Measurements from ENCODE around the gene ACSL1. TPM values are rescaled to one million over a fixed set of nuclear protein-coding genes. Genes with fewer than 3 reads are reported as not detected.

ACSL1 gene
- total RNA-seq, 1 experiment from 2014 or later = 12.5 TPM

DNA sequence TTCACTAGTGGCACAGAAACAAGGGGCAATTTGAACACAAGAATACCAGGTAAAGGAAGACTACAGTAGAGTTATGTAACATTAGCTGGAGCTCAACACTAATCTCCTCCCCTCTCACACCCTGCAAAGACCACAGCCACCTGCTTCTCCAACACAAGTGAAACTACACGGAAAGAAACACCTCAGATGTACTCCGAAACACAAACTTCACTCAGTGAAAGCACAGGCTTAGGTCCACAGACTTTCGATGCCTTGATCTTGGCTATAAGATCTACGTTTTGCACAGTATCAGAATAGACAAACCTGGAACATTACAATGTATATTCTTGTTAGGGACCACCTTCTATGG lies 7.6 kb downstream of the ACSL1 start:
- CTCF ChIA-PET = no interaction called here
- H2AFZ ChIP-seq (ENCODE audit: low read depth, low read length, poor library complexity, severe bottlenecking) = no peak overlapping the region
- H3K79me2 ChIP-seq (ENCODE audit: insufficient read depth, low read length) = 0 out of 2 replicates have a peak, but pooled peaks cover 8% of the 10 kb centered on the region
- no TSS peak for BruUV-seq (replicated peaks)
- H3K27me3 ChIP-seq (ENCODE audit: insufficient read depth, low read length) = no peaks in the 10 kb centered on the region
- POLR2A ChIA-PET = no interaction called here
- H3K36me3 ChIP-seq (ENCODE audit: control insufficient read depth in 1 of 2, insufficient read depth in 2 of 2, low read length in 2 of 2) = no peaks in the 10 kb centered on the region
- H3K9ac ChIP-seq (ENCODE audit: low read length) = no peak overlapping the region
- no peaks in the 10 kb centered on the region for H3K9me3 ChIP-seq (ENCODE audit: control insufficient read depth in 1 of 2, insufficient read depth in 1 of 2, low read depth in 1 of 2, low read length in 2 of 2)
- DNase-seq (ENCODE audit: low read depth, low spot score) (no peak), ATAC-seq (no peak)
- TF ChIP-seq CEBPB (IDR thresholded peaks at IDR 0.05; ENCODE audit: low read depth) (no peak), CTCF (IDR thresholded peaks at IDR 0.05 in 2 of 3, conservative IDR thresholded peaks at IDR 0.05 in 1 of 3; ENCODE audit: borderline replicate concordance in 1 of 3, insufficient read depth in 1 of 3, low read depth in 2 of 3, low read length in 2 of 3) (no peak), EGR1 (IDR thresholded peaks at IDR 0.05; ENCODE audit: low read depth) (no peak), YY1 (IDR thresholded peaks at IDR 0.05; ENCODE audit: extremely low read depth, insufficient replicate concordance, low read depth, low read length) (no peak), SP1 (IDR thresholded peaks at IDR 0.05; ENCODE audit: low read depth) (no peak), ZNF274 (IDR thresholded peaks at IDR 0.05; ENCODE audit: low read depth, low read length) (no peak), CBX3 (IDR thresholded peaks at IDR 0.05; ENCODE audit: low read depth) (no peak), EZH2phosphoT487 (IDR thresholded peaks at IDR 0.05; ENCODE audit: borderline replicate concordance) (no peak)
- TF ChIP-seq, protein P1, sequence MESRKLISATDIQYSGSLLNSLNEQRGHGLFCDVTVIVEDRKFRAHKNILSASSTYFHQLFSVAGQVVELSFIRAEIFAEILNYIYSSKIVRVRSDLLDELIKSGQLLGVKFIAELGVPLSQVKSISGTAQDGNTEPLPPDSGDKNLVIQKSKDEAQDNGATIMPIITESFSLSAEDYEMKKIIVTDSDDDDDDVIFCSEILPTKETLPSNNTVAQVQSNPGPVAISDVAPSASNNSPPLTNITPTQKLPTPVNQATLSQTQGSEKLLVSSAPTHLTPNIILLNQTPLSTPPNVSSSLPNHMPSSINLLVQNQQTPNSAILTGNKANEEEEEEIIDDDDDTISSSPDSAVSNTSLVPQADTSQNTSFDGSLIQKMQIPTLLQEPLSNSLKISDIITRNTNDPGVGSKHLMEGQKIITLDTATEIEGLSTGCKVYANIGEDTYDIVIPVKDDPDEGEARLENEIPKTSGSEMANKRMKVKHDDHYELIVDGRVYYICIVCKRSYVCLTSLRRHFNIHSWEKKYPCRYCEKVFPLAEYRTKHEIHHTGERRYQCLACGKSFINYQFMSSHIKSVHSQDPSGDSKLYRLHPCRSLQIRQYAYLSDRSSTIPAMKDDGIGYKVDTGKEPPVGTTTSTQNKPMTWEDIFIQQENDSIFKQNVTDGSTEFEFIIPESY (IDR thresholded peaks at IDR 0.05; ENCODE audit: extremely low read depth, insufficient replicate concordance, low read length) = no peak
- H3K27ac ChIP-seq (ENCODE audit: low read depth, low read length) = no peak overlapping the region
- H4K20me1 ChIP-seq (ENCODE audit: insufficient read depth) = no peaks in the 10 kb centered on the region
- H3K9me2 ChIP-seq (ENCODE audit: insufficient read depth) = no peaks in the 10 kb centered on the region
- RAD21 ChIA-PET (ENCODE audit: low non-redundant PET in 1 of 2, low total read pairs in 2 of 2, uncharacterized antibody in 2 of 2, unreplicated experiment in 2 of 2) = no interaction called here
- H3K4me2 ChIP-seq (ENCODE audit: low read length) = no peak overlapping the region
- no peak overlapping the region for H3K4me3 ChIP-seq (replicated peaks in 1 of 2; ENCODE audit: low read depth in 1 of 2, low read length in 2 of 2)
- intact Hi-C loops (cut with micrococcal nuclease) = no loop called here
- peaks cover 19 to 21% of the 10 kb centered on the region in 2 experiments for H3K4me1 ChIP-seq (ENCODE audit: control insufficient read depth in 1 of 2, insufficient read depth in 2 of 2, low read length in 2 of 2)
